HPDE6-E6E7 (cell line): ENCODE measurements around the gene RPL13A.

ENCODE experiments used
- DNase-seq: peaks from one replicate; pipeline ENCODE4 v3.0.0; 2011; ENCODE audit warnings: missing footprints; ENCODE audit errors: extremely low spot score

RPL13A gene

GRCh38 chr19:49481020-49481683 is 6.3 kb upstream of the RPL13A start:
- DNase-seq = no peak

DNA sequence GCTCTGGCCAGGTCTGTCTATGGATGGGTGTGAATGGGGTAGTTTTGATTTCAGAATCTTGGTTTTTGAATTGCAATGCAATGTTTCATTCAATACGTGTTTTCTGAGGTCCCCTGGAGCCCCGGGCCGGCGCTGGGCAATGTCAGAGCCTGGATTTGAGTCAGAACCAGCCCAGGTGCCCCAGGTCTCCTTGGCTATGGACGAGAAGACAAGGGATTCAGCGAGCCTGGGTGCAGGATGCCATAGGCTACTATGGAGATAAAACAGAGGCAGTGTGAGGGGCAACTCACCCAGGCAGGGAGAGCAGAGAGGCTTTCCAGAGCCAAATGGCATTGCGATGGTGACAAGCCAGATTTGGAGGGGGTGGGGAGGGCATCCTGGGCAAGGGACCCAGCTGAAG is 1.2 kb upstream of the RPL13A start:
- no peak for DNase-seq

- DNase-seq = no peak
These were observed 615 bp upstream of the RPL13A start for GRCh38 chr19:49486710-49487276.

DNA sequence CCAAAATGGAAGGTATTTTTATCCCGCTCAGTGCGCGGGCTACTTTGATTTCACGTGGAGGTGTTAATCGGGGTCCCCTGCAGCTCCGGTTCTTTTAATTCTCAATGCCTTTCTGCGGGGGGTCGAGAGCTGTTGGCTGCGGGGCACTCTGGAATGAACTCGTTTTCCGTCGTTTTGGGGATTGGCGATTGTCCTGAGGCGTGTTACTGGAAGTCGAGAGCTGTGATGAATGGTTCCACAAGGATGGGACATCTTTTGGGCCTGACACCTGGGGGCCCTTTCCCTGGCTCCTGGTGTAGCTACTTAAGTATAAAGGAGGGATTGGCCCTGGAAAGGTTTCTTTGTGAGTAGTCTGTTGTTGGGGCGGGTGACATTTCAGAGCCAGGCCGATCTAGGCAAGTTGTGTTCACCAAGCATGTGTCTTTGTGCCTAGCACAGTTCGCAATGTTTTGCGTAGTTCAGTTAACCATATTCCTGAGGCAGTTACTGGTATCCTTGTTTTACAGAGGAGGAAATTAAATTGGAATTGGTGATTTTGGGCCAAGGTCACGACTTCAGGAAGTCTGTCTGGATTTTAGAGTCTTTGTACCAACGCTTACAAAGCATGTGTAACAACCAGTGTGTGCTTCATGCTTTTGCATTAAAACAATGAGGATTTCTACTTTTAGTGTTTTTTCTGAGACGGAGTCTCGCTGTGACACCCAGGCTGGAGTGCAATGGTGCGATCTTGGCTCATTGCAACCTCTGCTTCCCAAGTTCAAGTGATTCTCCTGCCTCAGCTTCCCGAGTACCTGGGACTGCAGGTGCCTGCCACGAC is 846 bp downstream of the RPL13A start:
- DNase-seq = no peak

GRCh38 chr19:49488863-49489537 is 1.6 kb downstream of the RPL13A start:
- DNase-seq = no peak

- DNase-seq = no peak
These were observed 2.3 kb downstream of the RPL13A start for GRCh38 chr19:49489601-49490167.

DNA sequence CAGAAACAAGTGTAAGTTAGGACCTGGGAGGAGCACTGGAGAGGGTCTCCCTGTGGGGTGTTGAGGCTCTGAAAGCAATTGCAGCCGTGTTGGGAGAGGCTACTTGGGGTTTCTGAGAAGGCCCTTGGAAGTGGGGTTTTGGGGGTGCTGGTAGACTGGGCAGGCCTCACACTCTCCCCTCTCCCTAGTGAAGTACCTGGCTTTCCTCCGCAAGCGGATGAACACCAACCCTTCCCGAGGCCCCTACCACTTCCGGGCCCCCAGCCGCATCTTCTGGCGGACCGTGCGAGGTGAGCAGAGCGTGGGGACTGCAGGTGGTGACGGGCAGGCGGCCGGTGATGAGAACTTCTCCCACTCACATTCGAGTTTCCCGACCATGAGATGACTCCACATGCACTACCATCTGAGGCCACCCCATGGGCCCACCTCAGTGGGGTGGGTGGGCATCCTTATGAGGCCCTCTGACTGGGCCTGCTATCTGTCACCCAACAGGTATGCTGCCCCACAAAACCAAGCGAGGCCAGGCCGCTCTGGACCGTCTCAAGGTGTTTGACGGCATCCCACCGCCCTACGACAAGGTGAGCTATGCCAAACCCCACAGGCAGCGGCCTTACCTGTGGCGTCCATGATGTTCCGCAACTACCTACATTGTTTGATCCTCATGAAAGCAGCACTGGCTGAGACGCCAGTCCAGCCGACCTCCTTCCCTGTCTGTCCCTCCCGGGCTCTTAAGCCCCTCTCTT is 3.0 kb downstream of the RPL13A start:
- DNase-seq = no peak

- no peak for DNase-seq
These were observed 3.8 kb downstream of the RPL13A start for GRCh38 chr19:49491030-49491803.

- no peak for DNase-seq
These were observed 4.6 kb downstream of the RPL13A start for GRCh38 chr19:49491804-49492572.

GRCh38 chr19:49492573-49493405 is 5.4 kb downstream of the RPL13A start:
- no peak for DNase-seq

GRCh38 chr19:49496574-49497008 is 9.2 kb downstream of the RPL13A start:
- DNase-seq = no peak

- no peak for DNase-seq
These were observed 9.8 kb downstream of the RPL13A start for GRCh38 chr19:49497047-49497788.

DNA sequence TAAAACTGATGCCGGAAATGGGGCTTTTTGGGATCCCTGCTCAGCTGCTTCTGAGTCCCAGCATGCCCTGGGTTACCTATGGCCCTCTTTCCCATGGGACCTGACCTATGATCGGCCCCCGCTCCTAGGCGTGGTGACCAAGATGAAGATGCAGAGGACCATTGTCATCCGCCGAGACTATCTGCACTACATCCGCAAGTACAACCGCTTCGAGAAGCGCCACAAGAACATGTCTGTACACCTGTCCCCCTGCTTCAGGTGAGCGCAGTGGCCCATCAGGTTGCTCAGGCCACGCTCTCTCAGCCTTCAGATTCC is 10.3 kb downstream of the RPL13A start:
- DNase-seq = no peak

- no peak for DNase-seq
These were observed 11.1 kb downstream of the RPL13A start for GRCh38 chr19:49498475-49498874.

DNA sequence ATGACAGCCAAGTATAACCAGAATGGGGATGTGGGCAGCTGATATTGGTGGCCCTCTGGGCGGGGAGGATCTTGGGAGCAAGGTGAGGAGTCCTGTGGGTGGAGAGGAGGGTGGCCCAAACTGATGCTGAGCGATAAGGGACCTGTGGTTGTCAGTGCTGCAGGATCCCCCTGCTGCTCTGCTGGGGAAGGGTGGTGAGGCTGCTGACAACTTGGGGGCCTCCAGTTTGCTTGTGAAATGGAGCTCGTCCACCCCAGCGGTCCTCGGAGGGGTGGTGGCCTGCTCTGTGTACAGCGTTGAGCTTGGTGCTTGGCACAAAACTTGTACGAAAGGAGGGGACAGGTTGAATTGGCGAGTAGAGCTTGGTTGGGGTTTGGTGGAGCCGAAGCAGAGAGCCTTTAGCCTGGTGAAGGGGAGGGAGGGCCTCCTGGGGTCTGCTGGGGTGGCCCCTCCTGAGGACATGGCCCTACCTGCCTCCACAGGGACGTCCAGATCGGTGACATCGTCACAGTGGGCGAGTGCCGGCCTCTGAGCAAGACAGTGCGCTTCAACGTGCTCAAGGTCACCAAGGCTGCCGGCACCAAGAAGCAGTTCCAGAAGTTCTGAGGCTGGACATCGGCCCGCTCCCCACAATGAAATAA is 11.7 kb downstream of the RPL13A start:
- no peak for DNase-seq

DNA sequence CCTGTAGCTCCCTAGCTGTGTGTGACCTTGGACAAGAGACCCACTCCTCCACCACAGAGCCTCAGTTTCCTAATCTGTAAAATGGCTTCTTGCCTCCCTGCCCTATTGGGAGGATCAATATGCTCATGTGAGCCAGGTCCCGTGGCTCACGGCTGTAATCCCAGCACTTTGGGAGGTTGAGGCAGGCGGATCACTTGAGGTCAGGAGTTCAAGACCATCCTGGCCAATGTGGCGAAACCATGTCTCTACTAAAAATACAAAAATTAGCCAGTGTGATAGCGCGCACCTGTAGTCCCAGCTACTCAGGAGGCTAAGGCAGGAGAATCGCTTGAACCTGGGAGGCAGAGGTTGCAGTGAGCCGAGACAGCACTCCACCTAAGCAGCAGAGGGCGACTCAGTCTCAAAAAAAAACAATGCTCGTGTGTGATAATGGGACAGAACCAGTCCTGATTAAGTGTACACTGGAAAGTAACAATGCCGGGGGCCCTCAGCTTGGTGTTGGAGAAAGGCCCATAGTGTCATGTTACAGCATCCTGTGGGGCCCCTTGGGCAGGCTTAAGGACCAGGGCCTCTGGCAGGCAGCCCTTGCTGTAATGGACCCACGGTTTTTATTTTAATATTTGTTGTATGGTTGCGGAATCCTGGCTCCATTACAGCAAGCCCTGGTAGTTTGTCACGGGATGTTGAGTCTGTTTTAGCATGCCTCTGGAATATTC is 15.6 kb downstream of the RPL13A start:
- DNase-seq = no peak

GRCh38 chr19:49503582-49503962 is 16.2 kb downstream of the RPL13A start:
- DNase-seq = no peak
